Gastroesophageal sphincter (tissue), 4 donors: Measurements from ENCODE around the gene PCDHGB6. TPM values are rescaled to one million over a fixed set of nuclear protein-coding genes. Genes with fewer than 3 reads are reported as not detected.

Source experiments
- ATAC-seq: fragments of 150-250 bp; one replicate; pipeline ENCODE4 v1.9.1; 2016; ENCODE audit warnings: mild to moderate bottlenecking, moderate library complexity
- H3K27ac ChIP-seq, 4 donors: fragments of 200-600 bp; sonication (generic) in 3 of 4; 1 replicate in 3 of 4; 2 replicates in 1 of 4; pipeline ENCODE4 v1.5.1; 2016 to 2019
- H3K27me3 ChIP-seq: fragments of 200-600 bp; sonication (generic); one replicate; pipeline ENCODE4 v1.5.1; 2019
- H3K36me3 ChIP-seq, 2 donors: fragments of 200-600 bp; sonication (generic); one replicate each; pipeline ENCODE4 v1.5.1; 2019; ENCODE audit warnings: control low read depth in 1 of 2
- H3K4me1 ChIP-seq, 3 donors: fragments of 200-600 bp; sonication (generic); 1 replicate in 2 of 3; 2 replicates in 1 of 3; pipeline ENCODE4 v1.5.1; 2016 to 2019; ENCODE audit warnings: control low read depth in 2 of 3
- H3K4me3 ChIP-seq, 2 donors: fragments of 200-600 bp; sonication (generic); one replicate each; pipeline ENCODE4 v1.5.1; 2019; ENCODE audit warnings: mild to moderate bottlenecking in 1 of 2, moderate library complexity in 1 of 2
- H3K9me3 ChIP-seq, 3 donors: fragments of 200-600 bp; sonication (generic); one replicate each; pipeline ENCODE4 v1.5.1; 2017 to 2019; ENCODE audit warnings: control low read depth in 2 of 3
- CTCF ChIP-seq, 4 experiments: fragments of 200-600 bp in 2 of 4; fragments of 450-650 bp in 2 of 4; sonication (generic) in 1 of 4; IDR thresholded peaks; one replicate each; pipeline ENCODE4 v1.5.1; 2017 to 2019; ENCODE audit warnings: antibody characterized with exemption in 4 of 4, mild to moderate bottlenecking in 2 of 4, moderate library complexity in 2 of 4
- EP300 ChIP-seq: sonication (generic); formaldehyde crosslinking; IDR thresholded peaks from one replicate; pipeline ENCODE4 v1.6.1; 2017; ENCODE audit warnings: antibody characterized with exemption, mild to moderate bottlenecking
- POLR2A ChIP-seq, 2 donors: fragments of 450-650 bp; IDR thresholded peaks; one replicate each; pipeline ENCODE4 v1.6.1; 2017; ENCODE audit warnings: antibody characterized with exemption in 2 of 2, mild to moderate bottlenecking in 2 of 2, moderate library complexity in 1 of 2
- POLR2AphosphoS5 ChIP-seq: sonication (generic); formaldehyde crosslinking; IDR thresholded peaks from one replicate; pipeline ENCODE4 v1.6.1; 2017; ENCODE audit warnings: antibody characterized with exemption
- WGBS, 2 donors: methylation state at CpG; one replicate each; pipeline ENCODE4 v1.1.5; 2018; ENCODE audit warnings: low coverage in 1 of 2; 5-methylcytosine and 5-hydroxymethylcytosine counted together
- total RNA-seq, 4 donors: library from RNA; depleted of rRNA; stranded (reverse); fragments of >200 nt; gene quantifications; one replicate each; pipeline ENCODE4 v1.1.0, GENCODE V29; 2016

Gene PCDHGB6
- total RNA-seq, 4 donors from 2014 or later: 5.7 to 11.7 (median 6.5) TPM

DNA sequence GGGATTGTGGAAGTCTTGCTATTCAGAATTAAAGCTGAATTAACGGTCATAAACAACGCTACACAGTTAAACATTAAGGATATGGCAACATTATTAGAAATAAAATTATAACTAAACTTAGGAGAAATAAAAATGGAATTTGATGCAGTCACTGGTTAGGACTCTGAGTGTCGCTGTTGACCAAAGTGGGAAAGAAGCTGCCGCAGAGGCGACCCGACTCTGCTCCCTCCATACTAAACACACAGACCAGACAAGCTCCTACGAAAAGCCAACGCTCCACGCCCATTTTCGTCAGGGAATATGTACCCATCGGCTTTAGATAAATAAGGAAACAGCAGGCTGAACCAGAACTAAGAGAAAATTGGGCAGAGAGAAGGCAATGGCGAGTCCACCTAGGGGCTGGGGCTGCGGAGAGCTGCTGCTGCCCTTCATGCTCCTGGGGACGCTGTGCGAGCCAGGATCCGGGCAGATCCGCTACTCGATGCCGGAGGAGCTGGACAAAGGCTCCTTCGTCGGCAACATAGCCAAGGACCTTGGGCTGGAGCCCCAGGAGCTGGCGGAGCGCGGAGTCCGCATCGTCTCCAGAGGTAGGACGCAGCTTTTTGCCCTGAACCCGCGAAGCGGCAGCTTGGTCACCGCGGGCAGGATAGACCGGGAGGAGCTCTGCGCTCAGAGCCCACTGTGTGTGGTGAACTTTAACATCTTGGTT lies 43.7 kb upstream of the PCDHGB6 start, which contains the start of gene PCDHGA5:
TSS of gene PCDHGA5 (plus strand) at position 211 of the 709 bp plus-strand sequence. CDS start at position 380, 169 bp downstream.
- TF ChIP-seq POLR2AphosphoS5 (no peak), POLR2A (IDR thresholded peaks at IDR 0.05) (no peak)
- Histone ChIP-seq H3K9me3 (peaks cover 0 to 100% (median 7%) of the 10 kb centered on the region in 3 donors), H3K27ac (peak within 1 kb of the TSS in 1 of 4 donors; percentile 5), H3K27me3 (peaks cover 37% of the 10 kb centered on the region), H3K4me1 (no peaks in the 10 kb centered on the region), H3K36me3 (peaks cover 0 to 10% of the 10 kb centered on the region in 2 donors), H3K4me3 (peak within 1 kb of the TSS in 1 of 2 donors; percentile 35)
- WGBS, 2 donors: 8 to 19% methylated on average over 11 to 23 of the region's 34 CpGs
- no peak for ATAC-seq

DNA sequence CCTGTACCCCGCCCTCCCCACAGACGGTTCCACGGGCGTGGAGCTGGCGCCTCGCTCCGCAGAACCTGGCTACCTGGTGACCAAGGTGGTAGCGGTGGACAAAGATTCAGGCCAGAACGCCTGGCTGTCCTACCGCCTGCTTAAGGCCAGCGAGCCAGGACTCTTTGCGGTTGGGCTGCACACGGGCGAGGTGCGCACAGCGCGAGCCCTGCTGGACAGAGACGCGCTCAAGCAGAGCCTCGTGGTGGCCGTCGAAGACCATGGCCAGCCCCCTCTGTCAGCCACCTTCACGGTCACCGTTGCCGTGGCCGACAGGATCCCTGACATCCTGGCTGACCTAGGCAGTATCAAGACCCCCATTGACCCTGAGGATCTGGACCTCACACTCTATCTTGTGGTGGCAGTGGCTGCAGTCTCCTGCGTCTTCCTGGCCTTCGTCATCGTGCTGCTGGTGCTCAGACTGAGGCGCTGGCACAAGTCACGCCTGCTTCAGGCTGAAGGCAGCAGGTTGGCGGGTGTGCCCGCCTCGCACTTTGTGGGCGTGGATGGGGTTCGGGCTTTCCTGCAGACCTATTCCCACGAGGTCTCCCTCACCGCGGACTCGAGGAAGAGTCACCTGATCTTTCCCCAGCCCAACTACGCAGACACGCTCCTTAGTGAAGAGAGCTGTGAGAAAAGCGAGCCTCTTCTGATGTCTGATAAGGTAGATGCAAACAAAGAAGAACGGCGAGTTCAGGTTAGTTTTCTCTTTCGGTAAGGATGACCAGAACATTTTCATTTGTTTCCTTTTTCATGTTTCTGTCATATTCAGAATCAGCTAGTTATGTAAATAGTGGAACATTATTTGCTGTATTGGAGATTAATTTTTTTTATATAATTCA lies 41.6 kb upstream of the PCDHGB6 start:
- Histone ChIP-seq H3K27me3 (peaks cover 33% of the 10 kb centered on the region), H3K4me1 (no peaks in the 10 kb centered on the region), H3K36me3 (peaks cover 0 to 10% of the 10 kb centered on the region in 2 donors), H3K9me3 (peaks cover 0 to 100% (median 5%) of the 10 kb centered on the region in 3 donors), H3K4me3 (no peak overlapping the region), H3K27ac (no peak overlapping the region)
- no peak for TF ChIP-seq EP300
- TF ChIP-seq CTCF (IDR thresholded peaks at IDR 0.05): no peak
- TF ChIP-seq POLR2AphosphoS5: no peak
- no peak for TF ChIP-seq POLR2A (IDR thresholded peaks at IDR 0.05)
- 41 to 43% methylated on average over 4 to 13 of the region's 46 CpGs for WGBS, 2 donors
- ATAC-seq: no peak

- Histone ChIP-seq H3K4me1 (no peaks in the 10 kb centered on the region), H3K4me3 (peak within 1 kb of the TSS in 1 of 2 donors; percentile 25), H3K27me3 (peaks cover 23% of the 10 kb centered on the region), H3K9me3 (peaks cover 3 to 100% (median 9%) of the 10 kb centered on the region in 3 donors), H3K36me3 (no peaks in the 10 kb centered on the region), H3K27ac (no peak within 1 kb of the TSS)
- TF ChIP-seq POLR2AphosphoS5: no peak
- TF ChIP-seq POLR2A (IDR thresholded peaks at IDR 0.05): no peak
- TF ChIP-seq CTCF (IDR thresholded peaks at IDR 0.05): peak in 1 of 4 experiments; percentile 25
- no peak for TF ChIP-seq EP300
- no peak for ATAC-seq
- 20 to 23% methylated on average over 13 to 22 of the region's 32 CpGs for WGBS, 2 donors
These were observed 37.6 kb upstream of the PCDHGB6 start, which contains the start of gene PCDHGB3 for GRCh38 chr5:141369994-141370848. Gene PCDHGB3, plus strand, starts transcription at chr5:141370242. Its CDS starts 153 bp downstream, at chr5:141370395.

GRCh38 chr5:141371572-141372475 lies 36.0 kb upstream of the PCDHGB6 start:
- H3K4me3 ChIP-seq: no peak overlapping the region

More at GRCh38 chr5:141371572-141372475, 36.0 kb upstream of the PCDHGB6 start:
- TF ChIP-seq POLR2A (IDR thresholded peaks at IDR 0.05): no peak
- TF ChIP-seq CTCF (IDR thresholded peaks at IDR 0.05): no peak
- TF ChIP-seq POLR2AphosphoS5: no peak
- no peak for TF ChIP-seq EP300
- H3K9me3 ChIP-seq: peaks cover 3 to 100% (median 6%) of the 10 kb centered on the region in 3 donors
- H3K4me1 ChIP-seq: no peaks in the 10 kb centered on the region
- H3K36me3 ChIP-seq: no peaks in the 10 kb centered on the region
- no peak overlapping the region for H3K27ac ChIP-seq
- ATAC-seq: no peak
- WGBS, 2 donors: 27 to 34% methylated on average over 12 to 20 of the region's 69 CpGs
- H3K27me3 ChIP-seq: peaks cover 10% of the 10 kb centered on the region
